ENCODE measurements around the gene RUSC2.
"Not testable (repeated sequence)": the region's sequence is repeated elsewhere in the genome, so short reads cannot be mapped to it uniquely, and the experiment has no call there.

The RUSC2 gene

GRCh38 chr9:35495984-35496383 lies 6.1 kb downstream of the RUSC2 start:
- no peak for DNase-seq (ENCODE audit: extremely low read depth, low read depth)
- TF ChIP-seq CTCF (IDR thresholded peaks at IDR 0.05; ENCODE audit: low read depth, low read length): no peak

GRCh38 chr9:35498245-35498644 lies 8.3 kb downstream of the RUSC2 start:
- DNase-seq (ENCODE audit: extremely low read depth, low read depth): not testable (repeated sequence)

GRCh38 chr9:35499029-35499700 lies 9.3 kb downstream of the RUSC2 start:
- no peak for DNase-seq (ENCODE audit: extremely low read depth, low read depth)
- TF ChIP-seq CTCF (IDR thresholded peaks at IDR 0.05; ENCODE audit: low read depth, low read length): no peak

GRCh38 chr9:35499701-35500030 lies 9.8 kb downstream of the RUSC2 start:
- no peak for DNase-seq (ENCODE audit: extremely low read depth, low read depth)
- TF ChIP-seq CTCF (IDR thresholded peaks at IDR 0.05; ENCODE audit: low read depth, low read length): no peak

- no peak for DNase-seq (ENCODE audit: extremely low read depth, low read depth)
- no peak for TF ChIP-seq CTCF (IDR thresholded peaks at IDR 0.05; ENCODE audit: low read depth, low read length)
Measured at GRCh38 chr9:35500130-35500748, 10.3 kb downstream of the RUSC2 start.

GRCh38 chr9:35501946-35502345 lies 12.0 kb downstream of the RUSC2 start:
- TF ChIP-seq CTCF (IDR thresholded peaks at IDR 0.05; ENCODE audit: low read depth, low read length): no peak
- DNase-seq (ENCODE audit: extremely low read depth, low read depth): no peak

GRCh38 chr9:35506359-35506758 lies 16.4 kb downstream of the RUSC2 start:
- DNase-seq (ENCODE audit: extremely low read depth, low read depth): no peak
- TF ChIP-seq CTCF (IDR thresholded peaks at IDR 0.05; ENCODE audit: low read depth, low read length): no peak

- no peak for DNase-seq (ENCODE audit: extremely low read depth, low read depth)
- no peak for TF ChIP-seq CTCF (IDR thresholded peaks at IDR 0.05; ENCODE audit: low read depth, low read length)
Measured at GRCh38 chr9:35508069-35508468, 18.2 kb downstream of the RUSC2 start.
